Measurements from ENCODE around the gene PALB2. TPM values are rescaled to one million over a fixed set of nuclear protein-coding genes. Genes with fewer than 3 reads are reported as not detected.

Gene PALB2
- total and polyA plus RNA-seq, 9 of the 15 experiments (the other 6 are each of a cell fraction or from before 2014, with no cell fraction given): 7.0 to 25.8 (median 15.2) TPM

DNA sequence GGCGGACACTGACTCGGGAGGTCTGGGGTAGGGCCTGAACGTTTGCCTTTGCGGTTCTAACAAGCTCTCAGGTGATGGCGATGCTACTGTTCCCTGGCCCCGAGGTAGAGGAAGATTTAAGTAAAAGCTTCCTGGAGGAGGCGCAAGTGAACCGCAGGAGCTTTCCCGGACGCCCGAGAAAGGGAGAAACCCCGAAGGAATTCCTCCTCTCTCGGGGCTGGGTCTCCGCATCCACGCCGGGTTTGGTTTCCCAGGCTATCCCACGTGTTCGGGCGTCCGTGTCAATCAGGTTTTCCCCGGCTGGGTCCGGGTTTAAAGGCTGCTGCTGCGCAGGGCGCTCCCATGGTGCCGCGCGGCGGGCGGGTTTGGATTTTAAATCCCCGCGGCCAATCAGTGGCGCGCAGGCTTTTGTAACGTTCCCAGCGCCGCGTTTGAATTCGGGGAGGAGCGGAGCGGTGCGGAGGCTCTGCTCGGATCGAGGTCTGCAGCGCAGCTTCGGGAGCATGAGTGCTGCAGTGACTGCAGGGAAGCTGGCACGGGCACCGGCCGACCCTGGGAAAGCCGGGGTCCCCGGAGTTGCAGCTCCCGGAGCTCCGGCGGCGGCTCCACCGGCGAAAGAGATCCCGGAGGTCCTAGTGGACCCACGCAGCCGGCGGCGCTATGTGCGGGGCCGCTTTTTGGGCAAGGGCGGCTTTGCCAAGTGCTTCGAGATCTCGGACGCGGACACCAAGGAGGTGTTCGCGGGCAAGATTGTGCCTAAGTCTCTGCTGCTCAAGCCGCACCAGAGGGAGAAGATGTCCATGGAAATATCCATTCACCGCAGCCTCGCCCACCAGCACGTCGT, 37.5 kb upstream of the PALB2 start, which contains the start of gene PLK1 (continued):
- TF ChIP-seq, protein P1, sequence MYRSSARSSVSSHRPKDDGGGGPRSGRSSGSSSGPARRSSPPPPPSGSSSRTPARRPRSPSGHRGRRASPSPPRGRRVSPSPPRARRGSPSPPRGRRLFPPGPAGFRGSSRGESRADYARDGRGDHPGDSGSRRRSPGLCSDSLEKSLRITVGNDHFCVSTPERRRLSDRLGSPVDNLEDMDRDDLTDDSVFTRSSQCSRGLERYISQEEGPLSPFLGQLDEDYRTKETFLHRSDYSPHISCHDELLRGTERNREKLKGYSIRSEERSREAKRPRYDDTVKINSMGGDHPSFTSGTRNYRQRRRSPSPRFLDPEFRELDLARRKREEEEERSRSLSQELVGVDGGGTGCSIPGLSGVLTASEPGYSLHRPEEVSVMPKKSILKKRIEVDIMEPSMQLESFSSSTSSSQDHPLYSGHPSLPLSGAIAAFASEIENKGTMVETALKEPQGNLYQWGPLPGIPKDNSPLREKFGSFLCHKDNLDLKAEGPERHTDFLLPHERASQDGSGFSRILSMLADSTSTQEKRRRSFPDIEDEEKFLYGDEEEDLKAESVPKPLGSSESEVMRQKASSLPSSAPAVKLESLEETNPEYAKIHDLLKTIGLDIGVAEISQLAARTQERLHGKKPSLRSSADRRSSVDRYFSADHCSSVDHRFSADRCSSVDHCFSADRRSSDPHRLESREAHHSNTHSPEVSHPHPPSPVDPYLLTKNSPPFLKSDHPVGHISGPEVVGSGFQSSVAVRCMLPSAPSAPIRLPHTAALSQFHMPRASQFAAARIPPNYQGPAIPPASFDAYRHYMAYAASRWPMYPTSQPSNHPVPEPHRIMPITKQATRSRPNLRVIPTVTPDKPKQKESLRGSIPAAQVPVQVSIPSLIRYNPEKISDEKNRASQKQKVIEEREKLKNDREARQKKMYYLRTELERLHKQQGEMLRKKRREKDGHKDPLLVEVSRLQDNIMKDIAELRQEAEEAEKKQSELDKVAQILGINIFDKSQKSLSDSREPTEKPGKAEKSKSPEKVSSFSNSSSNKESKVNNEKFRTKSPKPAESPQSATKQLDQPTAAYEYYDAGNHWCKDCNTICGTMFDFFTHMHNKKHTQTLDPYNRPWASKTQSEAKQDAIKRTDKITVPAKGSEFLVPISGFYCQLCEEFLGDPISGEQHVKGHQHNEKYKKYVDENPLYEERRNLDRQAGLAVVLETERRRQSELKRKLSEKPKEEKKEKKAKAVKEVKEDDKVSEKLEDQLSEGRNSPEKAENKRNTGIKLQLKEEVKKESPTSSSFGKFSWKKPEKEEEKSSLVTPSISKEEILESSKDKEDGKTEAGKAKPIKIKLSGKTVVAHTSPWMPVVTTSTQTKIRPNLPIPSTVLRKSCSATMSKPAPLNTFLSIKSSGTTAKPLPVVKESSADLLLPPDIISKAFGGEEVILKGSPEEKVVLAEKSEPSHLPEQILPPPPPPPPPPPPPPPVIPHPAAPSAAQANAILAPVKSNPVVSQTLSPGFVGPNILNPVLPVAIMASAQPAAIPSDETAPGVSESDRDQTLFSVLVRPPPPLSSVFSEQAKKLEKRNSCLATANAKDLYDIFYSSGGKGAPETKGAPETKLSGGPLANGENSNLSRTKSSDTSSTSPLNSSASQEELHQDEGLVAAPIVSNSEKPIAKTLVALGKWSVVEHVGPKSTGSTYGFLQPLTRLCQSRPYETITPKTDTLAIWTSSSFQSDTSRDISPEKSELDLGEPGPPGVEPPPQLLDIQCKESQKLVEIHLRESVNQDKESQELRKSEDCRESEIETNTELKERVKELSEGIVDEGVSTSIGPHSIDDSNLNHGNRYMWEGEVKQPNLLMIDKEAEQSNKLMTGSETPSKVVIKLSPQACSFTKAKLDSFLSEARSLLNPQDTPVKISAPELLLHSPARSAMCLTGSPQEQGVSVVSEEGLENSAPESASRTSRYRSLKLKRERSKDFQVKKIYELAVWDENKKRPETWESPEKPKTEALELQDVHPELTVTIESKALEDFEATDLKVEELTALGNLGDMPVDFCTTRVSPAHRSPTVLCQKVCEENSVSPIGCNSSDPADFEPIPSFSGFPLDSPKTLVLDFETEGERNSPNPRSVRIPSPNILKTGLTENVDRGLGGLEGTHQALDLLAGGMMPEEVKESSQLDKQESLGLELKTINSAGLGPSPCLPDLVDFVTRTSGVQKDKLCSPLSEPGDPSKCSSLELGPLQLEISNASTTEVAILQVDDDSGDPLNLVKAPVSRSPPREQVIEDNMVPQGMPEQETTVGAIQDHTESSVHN (IDR thresholded peaks at IDR 0.05; ENCODE audit: borderline replicate concordance in 1 of 2, low read depth in 1 of 2): no peak
- no peak for TF ChIP-seq SRSF7 (optimal IDR thresholded peaks at IDR 0.05; ENCODE audit: low read depth, low read length)
- TF ChIP-seq, protein P2, sequence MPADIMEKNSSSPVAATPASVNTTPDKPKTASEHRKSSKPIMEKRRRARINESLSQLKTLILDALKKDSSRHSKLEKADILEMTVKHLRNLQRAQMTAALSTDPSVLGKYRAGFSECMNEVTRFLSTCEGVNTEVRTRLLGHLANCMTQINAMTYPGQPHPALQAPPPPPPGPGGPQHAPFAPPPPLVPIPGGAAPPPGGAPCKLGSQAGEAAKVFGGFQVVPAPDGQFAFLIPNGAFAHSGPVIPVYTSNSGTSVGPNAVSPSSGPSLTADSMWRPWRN (IDR thresholded peaks at IDR 0.05; ENCODE audit: low read depth): no peak
- TF ChIP-seq ZNF384 (IDR thresholded peaks at IDR 0.05; ENCODE audit: low read depth, low read length): no peak
- TF ChIP-seq ZC3H8 (IDR thresholded peaks at IDR 0.05): no peak
- TF ChIP-seq GABPB2 (CRISPR knock-in tag; conservative IDR thresholded peaks at IDR 0.05): no peak
- no peak for TF ChIP-seq DPF2 (IDR thresholded peaks at IDR 0.05)
- TF ChIP-seq ZNF253 (CRISPR knock-in tag; conservative IDR thresholded peaks at IDR 0.05): no peak
- TF ChIP-seq ZNF232 (CRISPR knock-in tag; IDR thresholded peaks at IDR 0.05): no peak
- no peak for TF ChIP-seq ILF3 (IDR thresholded peaks at IDR 0.05; ENCODE audit: borderline replicate concordance)
- peak; percentile 52 for TF ChIP-seq ATF7 (IDR thresholded peaks at IDR 0.05)
- TF ChIP-seq, protein P3, sequence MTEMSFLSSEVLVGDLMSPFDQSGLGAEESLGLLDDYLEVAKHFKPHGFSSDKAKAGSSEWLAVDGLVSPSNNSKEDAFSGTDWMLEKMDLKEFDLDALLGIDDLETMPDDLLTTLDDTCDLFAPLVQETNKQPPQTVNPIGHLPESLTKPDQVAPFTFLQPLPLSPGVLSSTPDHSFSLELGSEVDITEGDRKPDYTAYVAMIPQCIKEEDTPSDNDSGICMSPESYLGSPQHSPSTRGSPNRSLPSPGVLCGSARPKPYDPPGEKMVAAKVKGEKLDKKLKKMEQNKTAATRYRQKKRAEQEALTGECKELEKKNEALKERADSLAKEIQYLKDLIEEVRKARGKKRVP (CRISPR knock-in tag; IDR thresholded peaks at IDR 0.05): no peak
- TF ChIP-seq PTRF (tag; IDR thresholded peaks at IDR 0.05): no peak

Data from K562 (cell line).